ENCODE data around the gene ADAM19.

ADAM19 gene, protein sequence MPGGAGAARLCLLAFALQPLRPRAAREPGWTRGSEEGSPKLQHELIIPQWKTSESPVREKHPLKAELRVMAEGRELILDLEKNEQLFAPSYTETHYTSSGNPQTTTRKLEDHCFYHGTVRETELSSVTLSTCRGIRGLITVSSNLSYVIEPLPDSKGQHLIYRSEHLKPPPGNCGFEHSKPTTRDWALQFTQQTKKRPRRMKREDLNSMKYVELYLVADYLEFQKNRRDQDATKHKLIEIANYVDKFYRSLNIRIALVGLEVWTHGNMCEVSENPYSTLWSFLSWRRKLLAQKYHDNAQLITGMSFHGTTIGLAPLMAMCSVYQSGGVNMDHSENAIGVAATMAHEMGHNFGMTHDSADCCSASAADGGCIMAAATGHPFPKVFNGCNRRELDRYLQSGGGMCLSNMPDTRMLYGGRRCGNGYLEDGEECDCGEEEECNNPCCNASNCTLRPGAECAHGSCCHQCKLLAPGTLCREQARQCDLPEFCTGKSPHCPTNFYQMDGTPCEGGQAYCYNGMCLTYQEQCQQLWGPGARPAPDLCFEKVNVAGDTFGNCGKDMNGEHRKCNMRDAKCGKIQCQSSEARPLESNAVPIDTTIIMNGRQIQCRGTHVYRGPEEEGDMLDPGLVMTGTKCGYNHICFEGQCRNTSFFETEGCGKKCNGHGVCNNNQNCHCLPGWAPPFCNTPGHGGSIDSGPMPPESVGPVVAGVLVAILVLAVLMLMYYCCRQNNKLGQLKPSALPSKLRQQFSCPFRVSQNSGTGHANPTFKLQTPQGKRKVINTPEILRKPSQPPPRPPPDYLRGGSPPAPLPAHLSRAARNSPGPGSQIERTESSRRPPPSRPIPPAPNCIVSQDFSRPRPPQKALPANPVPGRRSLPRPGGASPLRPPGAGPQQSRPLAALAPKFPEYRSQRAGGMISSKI

DNA sequence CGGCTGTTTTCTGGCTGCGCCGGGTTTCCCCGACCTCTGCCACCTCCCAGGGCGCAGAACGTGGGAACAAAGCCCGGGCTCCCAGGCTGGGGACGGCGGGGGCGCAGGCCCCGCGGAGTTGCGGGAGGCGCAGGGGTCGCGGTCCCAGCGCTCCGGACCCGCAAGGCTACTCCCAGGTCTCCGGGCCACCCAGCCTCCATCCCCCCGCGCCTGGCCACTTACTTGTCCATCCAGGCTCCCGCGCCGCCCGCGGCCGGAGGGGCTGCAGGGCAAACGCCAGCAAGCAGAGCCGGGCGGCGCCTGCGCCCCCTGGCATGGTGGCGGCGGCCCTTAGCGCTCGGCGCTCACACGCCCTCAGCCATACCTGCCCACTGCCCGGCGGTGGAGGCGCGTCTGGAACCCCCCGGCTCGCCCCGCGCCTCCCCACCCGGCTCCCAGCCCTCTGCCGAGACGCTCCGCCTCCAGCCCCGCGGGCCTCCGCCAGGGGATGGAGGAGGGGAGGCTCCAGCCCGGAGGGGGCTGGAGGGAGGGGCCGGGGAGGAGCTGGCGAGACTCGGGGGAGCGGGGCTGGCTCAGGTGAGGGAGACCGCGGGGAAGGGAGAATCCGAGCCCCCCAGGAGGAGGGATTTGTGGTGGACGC, at the start of gene ADAM19:
TSS of gene ADAM19 (minus strand) at position 395 of the 640 bp plus-strand sequence. CDS start at position 316, 79 bp downstream.
- DNase-seq (ENCODE audit: extremely low read depth in 1 of 2, low read depth in 1 of 2) = peak in 1 of 2 donors; percentile 32

DNA sequence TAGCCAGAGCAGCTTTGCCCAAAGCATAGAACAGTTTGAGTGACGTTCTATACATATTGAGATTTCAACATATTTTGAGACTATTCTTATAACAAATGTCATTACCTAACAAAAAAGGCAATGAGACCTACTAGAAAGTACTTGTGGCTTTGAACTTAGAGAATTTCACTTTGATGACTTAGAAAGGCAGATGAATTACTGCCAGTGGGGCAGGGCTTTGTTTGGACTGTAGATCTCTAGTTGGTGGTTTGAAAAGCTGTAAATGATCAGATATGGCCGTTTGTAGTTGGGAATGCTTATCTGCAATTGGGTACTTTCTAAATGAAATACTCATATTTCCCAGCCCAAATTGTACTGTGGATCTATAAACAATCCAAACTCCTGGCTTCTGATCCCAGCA, 48.6 kb upstream of the ADAM19 start:
- DNase-seq (ENCODE audit: extremely low read depth in 1 of 2, low read depth in 1 of 2) = no peak

DNA sequence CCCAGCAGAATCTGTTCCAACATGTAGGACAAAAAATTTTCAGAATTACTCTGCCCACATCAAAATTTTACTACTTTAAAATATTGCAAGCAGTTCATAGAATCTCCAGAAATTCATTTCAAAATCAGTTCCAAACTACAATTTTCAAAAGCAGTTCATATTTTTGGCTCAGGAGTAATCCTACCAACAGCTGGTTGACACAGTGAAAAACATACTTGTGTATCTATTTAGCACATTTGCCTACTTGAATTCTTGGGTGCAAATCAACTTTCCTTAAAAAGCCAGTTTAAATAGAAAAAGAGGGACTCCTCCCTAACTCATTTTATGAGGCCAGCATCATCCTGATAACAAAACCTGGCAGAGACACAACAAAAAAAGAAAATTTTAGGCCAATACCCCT, 45.2 kb upstream of the ADAM19 start:
- DNase-seq (ENCODE audit: extremely low read depth in 1 of 2, low read depth in 1 of 2) = no peak

DNA sequence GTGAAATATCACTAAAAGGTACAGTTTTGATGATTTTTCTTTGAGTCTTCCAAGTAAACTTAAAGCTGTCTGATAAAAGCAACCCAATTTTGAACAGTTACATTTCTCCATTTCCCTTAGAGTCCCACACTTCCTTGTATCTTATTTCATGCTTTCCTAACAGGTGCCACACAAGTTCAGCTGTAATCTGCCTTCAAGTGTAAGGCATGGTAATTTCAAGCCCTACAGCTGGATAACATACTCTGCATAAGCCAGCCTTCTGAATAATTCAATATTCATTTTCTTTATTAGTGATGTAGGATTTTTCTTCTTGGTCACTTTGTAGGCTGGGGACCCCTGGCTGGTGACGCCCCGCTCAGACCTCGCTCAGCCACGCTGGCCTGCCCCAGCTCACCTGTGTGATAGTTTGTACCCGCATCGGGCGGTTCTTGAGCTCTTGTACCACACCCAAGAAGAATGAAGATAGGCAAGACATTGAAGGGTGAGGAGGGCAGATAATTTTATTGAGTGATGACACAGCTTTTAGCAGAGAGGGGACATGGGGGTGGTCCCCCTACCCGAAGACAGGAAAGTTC, 42.7 kb upstream of the ADAM19 start:
- DNase-seq (ENCODE audit: extremely low read depth in 1 of 2, low read depth in 1 of 2) = no peak

DNA sequence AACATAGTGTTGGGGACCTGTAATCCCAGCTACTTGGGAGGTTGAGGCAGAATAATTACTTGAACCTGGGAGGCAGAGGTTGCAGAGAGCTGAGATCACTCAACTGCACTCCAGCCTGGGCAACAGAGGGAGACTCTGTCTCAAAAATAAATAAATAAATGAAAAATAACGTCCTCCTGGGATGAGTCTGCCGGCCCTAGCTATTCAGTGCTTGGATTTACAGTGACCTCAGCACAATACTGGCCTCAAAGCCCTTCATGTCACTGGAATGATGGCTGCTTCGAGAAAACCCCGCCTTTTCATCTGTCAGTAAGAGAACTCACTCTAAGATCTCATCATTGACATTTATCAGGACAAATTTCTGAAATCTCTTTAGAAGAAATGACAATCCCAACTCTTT, 41.2 kb upstream of the ADAM19 start:
- DNase-seq (ENCODE audit: extremely low read depth in 1 of 2, low read depth in 1 of 2) = no peak

DNA sequence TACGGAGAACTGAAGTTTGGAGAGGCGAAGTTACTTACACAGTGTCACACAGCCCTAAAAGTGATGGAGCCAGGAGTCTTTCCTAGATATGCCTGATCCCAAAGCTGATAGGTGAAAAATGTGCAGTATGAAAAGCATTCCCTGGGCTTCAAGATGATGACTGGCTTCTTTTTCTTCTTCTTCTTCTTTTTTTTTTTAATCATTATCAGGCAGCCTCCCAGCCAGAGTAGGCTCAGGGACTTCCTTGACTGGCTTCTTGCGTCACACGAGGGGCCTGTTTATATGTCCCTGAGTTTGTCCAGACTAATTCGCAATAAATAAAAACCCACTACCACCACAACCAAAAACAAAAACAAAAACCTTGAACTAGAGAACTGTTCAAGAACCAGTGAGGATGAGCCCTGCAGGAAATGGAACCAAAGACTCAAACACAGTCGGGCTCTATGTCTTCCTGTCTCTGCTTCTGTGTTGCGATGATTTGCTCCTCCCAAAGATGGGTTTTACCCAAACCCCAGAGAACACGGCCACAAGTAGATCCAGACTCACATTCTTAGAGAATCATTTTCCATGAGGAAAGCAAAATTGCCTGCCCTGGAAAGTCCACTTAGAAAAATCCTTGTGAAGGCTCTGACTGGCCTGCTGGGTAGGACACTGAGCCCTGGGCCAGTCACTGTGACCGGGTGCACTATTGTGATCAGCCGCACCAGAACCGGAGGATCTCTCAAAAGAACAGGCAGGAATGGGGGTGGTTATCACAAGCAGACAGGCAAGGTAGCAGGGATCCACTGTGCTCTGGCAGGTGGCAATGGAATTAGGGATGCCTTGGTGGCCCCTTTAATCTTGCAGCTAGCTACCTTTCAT, 38.0 kb upstream of the ADAM19 start:
- DNase-seq (ENCODE audit: extremely low read depth in 1 of 2, low read depth in 1 of 2) = no peak

DNA sequence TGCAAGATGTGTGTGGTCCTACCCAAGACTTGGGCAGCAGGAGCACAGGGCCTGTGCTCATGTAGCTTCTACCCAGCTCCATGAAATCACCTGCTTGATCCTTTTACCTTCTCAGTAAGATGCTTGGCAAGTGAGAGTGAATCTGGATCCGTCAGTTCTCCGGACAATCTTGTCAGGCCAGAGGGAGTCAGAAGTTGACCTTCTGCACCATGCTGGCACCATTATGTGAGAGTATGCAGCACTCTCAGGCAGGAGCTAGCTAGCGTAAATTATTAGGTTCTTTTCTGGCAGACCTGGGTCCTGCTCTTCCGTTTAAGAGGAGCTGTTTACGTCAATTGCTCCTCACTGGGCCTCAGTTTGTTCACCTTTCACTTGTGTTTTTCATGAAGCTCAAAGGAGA, 37.0 kb upstream of the ADAM19 start:
- no peak for DNase-seq (ENCODE audit: extremely low read depth in 1 of 2, low read depth in 1 of 2)

DNA sequence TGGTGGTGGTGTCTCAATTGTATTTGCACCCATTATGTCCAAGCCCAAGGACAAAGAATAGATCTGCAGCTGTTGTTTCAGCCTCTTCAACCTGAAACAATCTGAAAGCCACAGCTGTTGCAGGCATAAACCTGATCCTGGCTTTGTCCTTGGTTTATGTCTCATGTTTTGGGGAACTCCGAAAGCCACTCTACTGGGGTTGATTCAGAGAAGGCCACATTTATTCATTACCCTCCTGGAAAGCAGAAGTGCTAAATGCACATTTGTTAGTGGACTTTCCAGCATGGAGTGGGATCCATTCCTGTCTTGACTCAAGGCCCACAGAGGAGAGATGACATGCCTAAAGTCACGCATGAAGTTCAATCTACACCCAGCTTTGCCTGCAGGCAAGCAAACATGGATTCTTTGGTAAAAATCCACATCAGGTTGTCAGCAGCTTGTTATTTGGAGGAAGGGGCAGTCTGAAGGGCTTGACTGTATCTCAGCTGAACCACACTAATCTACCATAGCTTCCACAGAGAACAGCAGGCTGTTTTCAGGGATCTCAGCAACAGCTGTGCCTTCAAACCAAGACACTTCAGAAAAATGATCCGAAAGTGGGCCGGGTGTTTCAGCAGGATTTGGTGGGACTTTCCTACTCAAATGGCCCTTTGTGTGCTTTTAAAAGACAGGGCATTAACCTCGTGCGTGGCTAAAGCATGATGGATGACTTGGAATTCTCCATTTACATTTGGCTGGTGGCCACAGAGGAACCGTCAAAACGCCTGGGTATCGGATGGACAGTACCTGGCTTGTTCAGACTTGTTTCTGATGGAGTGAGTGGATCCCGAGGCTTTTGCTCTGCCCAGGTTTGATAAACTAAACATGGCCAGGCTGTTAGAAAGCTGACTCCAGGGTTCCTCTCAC, 36.2 kb upstream of the ADAM19 start:
- no peak for DNase-seq (ENCODE audit: extremely low read depth in 1 of 2, low read depth in 1 of 2)

DNA sequence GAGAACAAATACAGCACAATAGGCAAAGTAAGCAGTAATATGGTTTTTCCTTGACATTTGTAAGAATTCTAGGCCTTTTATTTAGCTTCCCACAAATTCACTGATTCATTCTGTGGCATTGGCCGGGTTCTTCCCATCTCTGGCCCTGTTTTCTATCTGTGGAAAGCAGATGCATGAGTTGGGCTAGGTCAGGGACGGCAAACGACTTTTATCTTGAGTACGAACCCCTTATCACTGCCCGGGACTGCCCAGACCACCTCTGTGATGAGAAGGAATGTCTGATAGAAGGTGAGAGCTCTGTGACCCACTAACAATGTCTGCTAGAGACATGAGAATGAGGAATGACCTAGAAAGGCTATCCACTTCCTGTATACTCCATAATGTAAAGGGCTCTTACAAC, 35.4 kb upstream of the ADAM19 start:
- DNase-seq (ENCODE audit: extremely low read depth in 1 of 2, low read depth in 1 of 2) = no peak

DNA sequence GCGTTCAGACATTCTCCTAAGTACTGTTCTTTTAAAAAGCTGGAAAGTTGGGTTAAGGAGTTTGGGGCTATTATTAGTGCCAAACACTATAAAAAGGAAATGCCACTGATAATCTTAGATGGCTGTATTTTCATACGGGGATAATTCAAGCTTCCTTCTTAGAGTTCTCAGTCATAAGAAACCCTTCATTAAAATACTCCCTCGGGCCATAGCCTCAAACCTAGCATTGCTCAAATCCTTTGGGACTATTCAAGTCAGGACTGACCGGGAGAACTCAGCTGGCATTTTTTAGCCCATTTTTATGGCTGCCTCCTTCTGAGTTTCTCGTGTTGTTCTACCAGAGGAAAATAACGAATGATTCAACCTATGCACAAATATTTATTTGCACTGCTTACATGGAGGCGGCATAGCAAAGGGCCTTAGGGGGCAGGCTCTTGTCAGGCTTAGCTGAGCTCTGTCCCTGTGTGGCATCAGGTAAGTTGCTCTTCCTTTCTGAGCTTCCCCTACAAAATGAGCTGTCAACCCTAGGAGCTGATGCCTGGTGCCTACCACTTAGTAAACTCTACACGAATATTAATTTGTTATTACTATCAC, 33.5 kb upstream of the ADAM19 start:
- DNase-seq (ENCODE audit: extremely low read depth in 1 of 2, low read depth in 1 of 2) = no peak

DNA sequence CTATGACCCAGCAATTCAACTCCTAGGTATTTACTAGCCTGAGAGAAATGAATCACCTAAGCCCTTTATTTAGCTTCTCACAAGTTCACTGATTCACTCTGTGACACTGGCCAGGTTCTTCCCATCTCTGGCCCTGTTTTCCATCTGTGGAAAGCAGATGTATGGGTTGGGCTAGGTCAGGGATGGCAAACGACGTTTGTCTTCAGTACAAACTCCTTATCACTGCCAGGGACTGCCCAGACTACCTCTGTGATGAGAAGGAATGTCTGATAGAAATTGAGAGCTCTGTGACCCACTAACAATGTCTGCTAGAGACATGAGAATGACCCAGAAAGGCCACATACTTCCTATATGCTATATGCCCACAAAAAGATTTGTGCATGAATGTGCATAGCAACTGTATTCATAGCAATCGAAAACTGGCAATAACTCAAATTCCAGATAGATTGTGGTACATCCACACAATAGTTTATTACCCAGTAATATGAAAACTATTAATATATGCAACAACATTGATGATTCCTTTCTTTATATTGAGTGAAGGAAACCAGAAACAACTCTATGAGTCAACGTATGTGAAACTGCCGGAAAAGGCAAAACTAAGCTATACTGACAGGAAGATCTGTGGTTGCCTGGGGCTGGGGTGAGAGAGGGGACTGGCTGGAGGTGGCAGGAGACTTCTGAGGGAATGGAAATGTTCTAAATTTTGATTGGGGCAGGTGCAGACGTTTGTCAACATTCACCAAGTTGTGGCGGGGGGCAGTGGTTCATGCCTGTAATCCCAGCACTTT, 32.0 kb upstream of the ADAM19 start:
- DNase-seq (ENCODE audit: extremely low read depth in 1 of 2, low read depth in 1 of 2) = peak; percentile 25 to 40

DNA sequence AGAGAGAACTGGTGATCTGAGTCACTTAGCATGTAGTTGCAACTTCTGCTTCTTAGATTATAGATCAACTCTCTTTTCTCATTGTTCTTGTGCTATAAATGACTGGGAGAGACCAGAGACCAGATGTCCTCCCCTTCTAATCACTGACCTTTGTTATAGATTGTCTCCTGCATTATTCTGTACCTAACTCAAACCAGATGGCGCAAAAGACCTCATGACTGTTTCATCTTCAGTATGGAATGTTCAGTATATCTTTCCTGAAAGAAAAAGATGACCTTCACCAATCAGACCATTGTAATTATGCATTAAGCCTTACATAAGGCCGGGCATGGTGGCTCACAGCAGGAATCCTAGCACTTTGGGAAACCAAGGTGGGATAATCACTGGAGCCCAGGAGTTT, 30.5 kb upstream of the ADAM19 start:
- no peak for DNase-seq (ENCODE audit: extremely low read depth in 1 of 2, low read depth in 1 of 2)

DNA sequence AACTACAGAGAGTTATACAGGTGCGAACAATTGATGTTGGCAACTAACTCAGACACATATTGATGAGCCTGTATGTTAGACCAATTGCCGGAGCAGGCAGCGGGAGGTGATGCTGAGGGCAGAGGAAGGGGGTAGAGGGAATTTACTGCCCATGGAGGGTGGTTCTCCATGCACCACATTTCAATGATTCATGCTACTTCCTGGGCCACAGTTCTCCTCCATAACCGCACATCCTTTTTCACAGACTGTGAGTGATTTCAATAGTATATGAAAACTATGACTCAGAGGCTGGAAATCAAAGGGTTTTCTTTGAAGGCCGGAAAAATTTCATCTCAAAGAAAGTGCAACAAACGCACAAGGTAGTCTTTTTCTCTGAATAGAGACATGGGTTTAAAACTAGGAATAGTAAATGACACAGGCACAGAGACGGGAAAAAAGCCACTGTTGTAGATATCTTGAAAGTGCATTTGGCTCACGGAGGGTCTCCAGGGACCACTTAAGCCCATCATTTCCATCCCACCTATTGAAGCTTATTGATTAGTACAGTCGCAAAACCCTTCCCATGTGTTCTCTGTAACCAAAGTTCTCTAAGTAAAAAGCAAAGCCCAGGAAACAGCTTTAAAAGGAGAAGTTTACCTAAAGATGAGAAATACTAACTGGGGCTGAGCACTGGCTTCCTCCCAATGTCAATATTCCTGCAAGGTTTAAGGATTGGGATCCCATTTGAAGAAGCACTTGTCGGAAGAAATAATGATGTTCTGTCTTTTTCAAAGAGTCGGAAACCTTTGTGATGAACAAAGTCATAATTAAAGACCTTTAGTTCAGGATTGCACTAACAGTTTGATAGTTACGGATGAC, 28.0 kb upstream of the ADAM19 start:
- DNase-seq (ENCODE audit: extremely low read depth in 1 of 2, low read depth in 1 of 2) = peak; percentile 21 to 25

DNA sequence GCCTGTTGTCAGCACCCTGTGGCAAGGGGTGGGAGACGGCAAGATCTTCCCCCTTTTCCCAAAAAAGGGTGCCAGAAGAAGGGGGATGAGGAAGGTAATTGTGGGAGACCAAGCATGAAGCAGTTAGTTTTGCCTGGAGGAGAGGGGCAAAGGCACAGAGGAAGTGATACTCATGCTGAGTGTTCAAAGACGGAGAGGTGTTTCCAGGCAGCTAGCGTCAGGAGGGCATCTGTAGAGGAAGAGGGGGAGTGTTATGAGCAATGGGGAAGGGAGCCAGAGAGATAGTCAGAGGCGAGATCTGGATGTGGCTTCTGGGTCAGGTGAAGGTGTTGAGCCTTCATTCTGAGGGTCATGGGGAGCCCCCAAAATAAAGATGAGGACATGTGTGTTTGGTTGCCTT, 26.9 kb upstream of the ADAM19 start:
- DNase-seq (ENCODE audit: extremely low read depth in 1 of 2, low read depth in 1 of 2) = no peak

DNA sequence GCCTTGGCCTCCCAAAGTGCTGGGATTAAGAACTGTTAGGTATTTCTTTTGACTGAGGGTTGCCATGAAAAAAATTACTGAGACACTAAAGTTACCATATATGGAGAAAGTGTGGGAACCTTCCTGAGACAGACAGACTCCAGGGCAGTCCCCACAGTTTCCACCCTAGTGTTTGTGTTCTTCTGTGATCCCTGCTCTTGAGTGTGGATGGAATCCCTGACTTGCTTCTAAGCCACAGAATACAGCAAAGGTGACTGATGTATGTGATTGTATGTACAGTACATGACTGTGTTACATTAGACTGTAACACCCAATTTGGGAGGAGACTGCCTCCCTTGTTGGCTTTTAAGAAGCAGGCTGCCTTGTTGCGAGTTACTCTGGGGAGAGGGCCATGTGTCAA, 24.7 kb upstream of the ADAM19 start:
- no peak for DNase-seq (ENCODE audit: extremely low read depth in 1 of 2, low read depth in 1 of 2)

DNA sequence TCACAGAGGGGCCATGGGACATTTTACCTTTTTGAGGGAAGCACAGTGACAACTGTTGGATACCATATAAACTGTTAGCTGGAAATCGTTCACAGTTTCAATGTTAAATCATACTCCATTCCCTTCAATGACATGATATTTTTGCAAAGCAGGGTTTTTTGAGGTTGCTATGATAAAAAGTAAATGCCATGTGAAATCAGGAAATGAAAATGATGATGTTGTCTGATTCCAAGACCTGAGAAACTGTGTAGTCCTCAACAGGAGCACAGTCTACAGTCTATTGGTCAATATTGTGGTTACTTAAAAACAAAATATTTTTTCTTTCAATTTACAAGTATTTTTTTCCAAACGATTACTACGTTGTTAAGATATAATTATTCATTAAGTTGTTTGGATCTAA, 24.0 kb upstream of the ADAM19 start:
- no peak for DNase-seq (ENCODE audit: extremely low read depth in 1 of 2, low read depth in 1 of 2)

DNA sequence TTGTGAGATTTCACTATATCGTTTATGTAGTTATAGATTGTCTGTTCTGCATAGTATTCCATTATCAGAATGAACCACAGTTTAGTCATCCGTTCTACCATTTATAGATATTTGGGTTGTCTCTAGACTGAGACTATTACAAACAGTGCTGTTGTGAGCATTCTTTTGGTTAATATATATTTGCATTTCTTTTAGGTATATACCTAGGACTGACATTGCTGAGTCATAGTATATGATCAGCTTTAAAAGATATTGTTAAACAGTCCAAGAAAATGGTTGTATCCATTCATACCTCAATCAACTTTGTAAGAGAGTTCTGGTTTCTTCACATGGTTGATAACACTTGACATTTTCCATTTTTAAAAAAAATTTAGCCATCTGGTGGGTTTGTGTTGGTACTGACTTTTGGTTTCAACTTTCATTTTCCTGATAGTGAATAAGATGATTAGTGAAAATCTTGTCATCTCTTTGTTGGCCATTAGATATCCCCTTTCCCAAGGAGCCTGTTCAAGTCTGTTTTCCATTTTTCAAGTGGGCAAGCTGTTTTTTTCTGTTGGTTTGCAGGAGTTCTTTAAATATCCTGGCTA, 22.9 kb upstream of the ADAM19 start:
- DNase-seq (ENCODE audit: extremely low read depth in 1 of 2, low read depth in 1 of 2) = no peak
